ENCODE data around the gene CLDN15.

The CLDN15 gene

GRCh38 chr7:101197991-101198390 lies 39.6 kb downstream of the CLDN15 start:
- no peak for DNase-seq

- DNase-seq, result no peak
Measured at GRCh38 chr7:101195884-101196283, 41.7 kb downstream of the CLDN15 start.

GRCh38 chr7:101189109-101189508 lies 48.5 kb downstream of the CLDN15 start:
- DNase-seq, result no peak

GRCh38 chr7:101186844-101187428 lies 50.7 kb downstream of the CLDN15 start:
- DNase-seq, result no peak

- DNase-seq, result no peak
Measured at GRCh38 chr7:101186194-101186593, 51.4 kb downstream of the CLDN15 start.

GRCh38 chr7:101185258-101185839 lies 52.3 kb downstream of the CLDN15 start:
- DNase-seq, result no peak

All from NCI-H510A treated with DMSO at 0.1 percent for 48 hours (cell line).